Measurements from ENCODE around the gene FDCSP. TPM values are rescaled to one million over a fixed set of nuclear protein-coding genes. Genes with fewer than 3 reads are reported as not detected.
"Not testable (repeated sequence)": the region's sequence is repeated elsewhere in the genome, so short reads cannot be mapped to it uniquely, and the experiment has no call there.

Gene FDCSP
- total RNA-seq, 1 donor = not detected

DNA sequence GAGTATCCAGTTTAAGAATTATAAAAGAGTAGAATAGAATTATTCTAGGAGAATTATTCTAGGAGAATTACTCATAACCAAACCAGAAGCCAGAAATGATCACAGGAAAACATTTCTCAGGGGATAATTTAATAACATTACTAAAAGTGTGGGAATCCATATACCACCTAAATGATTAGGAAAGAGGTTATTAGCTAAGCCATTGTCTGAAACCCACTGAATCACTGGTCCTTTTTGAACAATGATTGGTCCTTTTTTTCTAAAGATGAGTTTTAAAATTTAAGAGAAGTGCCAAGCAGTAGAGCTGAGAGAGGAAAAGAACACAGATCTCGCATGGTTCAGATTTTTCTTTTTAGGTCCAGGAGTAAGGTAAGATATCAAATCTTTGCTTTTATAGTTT is 30.5 kb upstream of the FDCSP start, which contains the start of gene ODAM:
ODAM (plus strand) TSS at position 301 of the 400 bp plus-strand sequence. CDS start 819 bp downstream, outside the sequence.
- TF ChIP-seq, protein P1, sequence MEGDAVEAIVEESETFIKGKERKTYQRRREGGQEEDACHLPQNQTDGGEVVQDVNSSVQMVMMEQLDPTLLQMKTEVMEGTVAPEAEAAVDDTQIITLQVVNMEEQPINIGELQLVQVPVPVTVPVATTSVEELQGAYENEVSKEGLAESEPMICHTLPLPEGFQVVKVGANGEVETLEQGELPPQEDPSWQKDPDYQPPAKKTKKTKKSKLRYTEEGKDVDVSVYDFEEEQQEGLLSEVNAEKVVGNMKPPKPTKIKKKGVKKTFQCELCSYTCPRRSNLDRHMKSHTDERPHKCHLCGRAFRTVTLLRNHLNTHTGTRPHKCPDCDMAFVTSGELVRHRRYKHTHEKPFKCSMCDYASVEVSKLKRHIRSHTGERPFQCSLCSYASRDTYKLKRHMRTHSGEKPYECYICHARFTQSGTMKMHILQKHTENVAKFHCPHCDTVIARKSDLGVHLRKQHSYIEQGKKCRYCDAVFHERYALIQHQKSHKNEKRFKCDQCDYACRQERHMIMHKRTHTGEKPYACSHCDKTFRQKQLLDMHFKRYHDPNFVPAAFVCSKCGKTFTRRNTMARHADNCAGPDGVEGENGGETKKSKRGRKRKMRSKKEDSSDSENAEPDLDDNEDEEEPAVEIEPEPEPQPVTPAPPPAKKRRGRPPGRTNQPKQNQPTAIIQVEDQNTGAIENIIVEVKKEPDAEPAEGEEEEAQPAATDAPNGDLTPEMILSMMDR (IDR thresholded peaks at IDR 0.05; ENCODE audit: extremely low read depth, low read depth, low read length) = no peak
- H3K27ac ChIP-seq (ENCODE audit: low read depth, low read length) = no peak within 1 kb of the TSS
- no peaks in the 10 kb centered on the region for H3K36me3 ChIP-seq (ENCODE audit: insufficient read depth, low read length)
- no peak within 1 kb of the TSS for H3K4me3 ChIP-seq (ENCODE audit: insufficient read depth, low read length)
- H3K4me1 ChIP-seq (ENCODE audit: insufficient read depth, low read length) = no peaks in the 10 kb centered on the region
- no peak within 1 kb of the TSS for H3K4me2 ChIP-seq (ENCODE audit: insufficient read depth, low read length)
- H4K20me1 ChIP-seq (ENCODE audit: insufficient read depth, low read length) = no peaks in the 10 kb centered on the region
- H3K9me3 ChIP-seq (ENCODE audit: low read depth, low read length) = no peaks in the 10 kb centered on the region
- no peaks in the 10 kb centered on the region for H3K27me3 ChIP-seq (ENCODE audit: insufficient read depth, low read length)
- H2AFZ ChIP-seq (ENCODE audit: low read length) = no peak within 1 kb of the TSS
- no peaks in the 10 kb centered on the region for H3K79me2 ChIP-seq (ENCODE audit: insufficient read depth, low read length)
- DNase-seq (ENCODE audit: insufficient read length, low spot score, missing footprints) = no peak

DNA sequence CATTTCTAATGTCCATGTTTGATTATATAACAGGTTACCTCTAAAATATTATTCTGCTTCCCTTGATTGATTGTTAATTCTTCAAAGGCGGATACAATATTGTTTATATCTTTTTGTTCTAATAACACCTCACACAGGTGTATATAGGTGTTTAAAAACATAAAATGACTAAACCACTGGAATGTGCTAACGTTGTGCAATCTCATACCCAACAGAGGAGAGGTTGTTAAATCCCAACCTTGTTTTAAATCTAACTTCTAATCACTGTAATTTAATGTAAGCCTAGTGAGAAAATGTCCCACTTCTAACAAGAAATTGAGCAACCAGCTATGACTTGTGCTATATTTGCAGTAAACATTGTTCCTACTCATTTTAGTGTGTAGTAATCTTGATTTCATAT is 29.1 kb upstream of the FDCSP start:
- H3K27me3 ChIP-seq (ENCODE audit: insufficient read depth, low read length) = no peaks in the 10 kb centered on the region
- no peaks in the 10 kb centered on the region for H3K79me2 ChIP-seq (ENCODE audit: insufficient read depth, low read length)
- H3K27ac ChIP-seq (ENCODE audit: low read depth, low read length) = no peak overlapping the region
- TF ChIP-seq, protein P1 (IDR thresholded peaks at IDR 0.05; ENCODE audit: extremely low read depth, low read depth, low read length) = no peak
- H3K9me3 ChIP-seq (ENCODE audit: low read depth, low read length) = no peaks in the 10 kb centered on the region
- no peaks in the 10 kb centered on the region for H3K4me1 ChIP-seq (ENCODE audit: insufficient read depth, low read length)
- H3K4me2 ChIP-seq (ENCODE audit: insufficient read depth, low read length) = no peak overlapping the region
- H2AFZ ChIP-seq (ENCODE audit: low read length) = no peak overlapping the region
- no peak for DNase-seq (ENCODE audit: insufficient read length, low spot score, missing footprints)
- H3K4me3 ChIP-seq (ENCODE audit: insufficient read depth, low read length) = no peak overlapping the region
- H4K20me1 ChIP-seq (ENCODE audit: insufficient read depth, low read length) = no peaks in the 10 kb centered on the region
- no peaks in the 10 kb centered on the region for H3K36me3 ChIP-seq (ENCODE audit: insufficient read depth, low read length)

DNA sequence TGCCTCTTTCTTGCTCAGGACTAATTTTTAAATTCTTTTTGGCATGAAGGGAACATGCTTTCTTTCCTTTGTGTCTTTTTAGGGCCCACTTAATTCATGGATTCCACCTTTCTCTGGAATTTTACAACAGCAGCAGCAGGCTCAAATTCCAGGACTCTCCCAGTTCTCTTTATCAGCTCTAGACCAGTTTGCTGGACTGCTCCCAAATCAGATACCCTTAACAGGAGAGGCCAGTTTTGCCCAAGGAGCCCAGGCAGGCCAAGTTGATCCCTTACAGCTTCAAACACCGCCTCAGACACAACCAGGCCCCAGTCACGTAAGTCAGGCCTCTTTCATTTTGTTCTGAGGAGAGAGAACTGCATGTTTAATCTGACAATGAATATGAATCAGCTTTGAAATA is 28.1 kb upstream of the FDCSP start:
- H3K4me1 ChIP-seq (ENCODE audit: insufficient read depth, low read length) = no peaks in the 10 kb centered on the region
- no peaks in the 10 kb centered on the region for H3K9me3 ChIP-seq (ENCODE audit: low read depth, low read length)
- H3K79me2 ChIP-seq (ENCODE audit: insufficient read depth, low read length) = no peaks in the 10 kb centered on the region
- no peaks in the 10 kb centered on the region for H3K36me3 ChIP-seq (ENCODE audit: insufficient read depth, low read length)
- H2AFZ ChIP-seq (ENCODE audit: low read length) = no peak overlapping the region
- no peak overlapping the region for H3K27ac ChIP-seq (ENCODE audit: low read depth, low read length)
- no peaks in the 10 kb centered on the region for H3K27me3 ChIP-seq (ENCODE audit: insufficient read depth, low read length)
- TF ChIP-seq, protein P1 (IDR thresholded peaks at IDR 0.05; ENCODE audit: extremely low read depth, low read depth, low read length) = no peak
- no peak for DNase-seq (ENCODE audit: insufficient read length, low spot score, missing footprints)
- no peaks in the 10 kb centered on the region for H4K20me1 ChIP-seq (ENCODE audit: insufficient read depth, low read length)
- no peak overlapping the region for H3K4me3 ChIP-seq (ENCODE audit: insufficient read depth, low read length)
- H3K4me2 ChIP-seq (ENCODE audit: insufficient read depth, low read length) = no peak overlapping the region

DNA sequence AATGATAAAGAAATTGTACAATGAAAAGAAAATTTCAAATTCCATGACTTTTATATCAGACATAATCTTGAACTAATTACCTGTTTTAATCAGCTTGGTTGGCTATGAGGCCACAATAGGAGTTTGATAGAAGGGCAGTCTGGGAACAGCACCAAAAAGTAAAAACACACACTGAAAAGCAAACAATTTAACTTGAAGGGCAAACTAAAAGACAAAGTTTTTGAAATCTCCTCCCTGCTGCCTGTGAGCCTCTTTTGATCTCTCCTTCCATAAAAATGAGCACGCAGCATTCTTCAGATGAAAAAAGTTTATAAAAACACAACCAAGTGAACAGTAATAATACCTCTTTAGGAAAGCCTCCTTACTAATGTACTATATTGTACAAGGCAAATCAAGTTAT is 22.3 kb upstream of the FDCSP start:
- Histone ChIP-seq H3K27me3 (ENCODE audit: insufficient read depth, low read length) (no peaks in the 10 kb centered on the region), H3K4me3 (ENCODE audit: insufficient read depth, low read length) (no peak overlapping the region), H3K27ac (ENCODE audit: low read depth, low read length) (no peak overlapping the region), H3K4me1 (ENCODE audit: insufficient read depth, low read length) (no peaks in the 10 kb centered on the region), H3K79me2 (ENCODE audit: insufficient read depth, low read length) (no peaks in the 10 kb centered on the region), H3K9me3 (ENCODE audit: low read depth, low read length) (no peaks in the 10 kb centered on the region), H3K36me3 (ENCODE audit: insufficient read depth, low read length) (no peaks in the 10 kb centered on the region), H2AFZ (ENCODE audit: low read length) (no peak overlapping the region), H4K20me1 (ENCODE audit: insufficient read depth, low read length) (no peaks in the 10 kb centered on the region), H3K4me2 (ENCODE audit: insufficient read depth, low read length) (no peak overlapping the region)
- DNase-seq (ENCODE audit: insufficient read length, low spot score, missing footprints) = no peak
- TF ChIP-seq, protein P1 (IDR thresholded peaks at IDR 0.05; ENCODE audit: extremely low read depth, low read depth, low read length) = no peak

DNA sequence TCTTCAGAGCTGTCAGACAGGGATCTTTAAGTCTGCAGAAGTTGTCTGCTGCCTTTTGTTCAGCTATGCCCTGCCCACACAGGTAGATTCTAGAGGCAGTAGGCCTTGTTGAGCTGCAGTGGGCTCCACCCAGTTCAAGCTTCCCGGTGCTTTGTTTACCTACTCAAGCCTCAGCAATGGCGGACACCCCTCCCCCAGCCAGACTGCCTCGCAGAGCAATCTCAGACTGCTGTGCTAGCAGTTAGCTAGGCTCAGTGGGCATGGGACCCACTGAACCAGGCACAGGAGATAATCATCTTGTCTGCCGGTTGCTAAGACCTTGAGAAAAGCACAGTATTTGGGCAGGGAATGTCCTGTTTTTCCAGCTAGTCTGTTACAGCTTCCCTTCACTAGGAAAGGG is 13.2 kb upstream of the FDCSP start:
- H2AFZ ChIP-seq (ENCODE audit: low read length); H4K20me1 ChIP-seq (ENCODE audit: insufficient read depth, low read length); H3K79me2 ChIP-seq (ENCODE audit: insufficient read depth, low read length); H3K27me3 ChIP-seq (ENCODE audit: insufficient read depth, low read length); H3K4me2 ChIP-seq (ENCODE audit: insufficient read depth, low read length); H3K4me1 ChIP-seq (ENCODE audit: insufficient read depth, low read length); H3K9me3 ChIP-seq (ENCODE audit: low read depth, low read length); H3K27ac ChIP-seq (ENCODE audit: low read depth, low read length); DNase-seq (ENCODE audit: insufficient read length, low spot score, missing footprints); H3K36me3 ChIP-seq (ENCODE audit: insufficient read depth, low read length); H3K4me3 ChIP-seq (ENCODE audit: insufficient read depth, low read length): not testable (repeated sequence)

DNA sequence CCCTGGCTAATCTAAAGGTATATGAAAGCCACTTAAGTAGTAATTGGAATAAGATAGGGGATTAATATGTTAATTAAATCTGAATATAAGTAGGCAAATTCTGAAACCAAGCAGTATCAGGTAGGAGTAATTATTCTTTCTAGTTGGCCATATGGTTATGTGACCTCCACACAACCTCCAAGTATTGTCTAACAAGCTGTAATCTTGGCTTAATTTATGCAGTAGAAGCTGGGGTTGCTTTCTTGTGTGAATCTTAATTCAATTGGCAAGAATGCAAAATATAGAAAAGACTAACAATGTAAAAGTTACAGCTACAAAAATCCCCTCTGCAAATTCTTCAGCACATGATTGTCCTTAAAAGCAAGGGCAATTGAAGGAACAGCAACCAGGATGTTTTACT is 9.8 kb upstream of the FDCSP start:
- H3K4me2 ChIP-seq (ENCODE audit: insufficient read depth, low read length); H2AFZ ChIP-seq (ENCODE audit: low read length); H3K27me3 ChIP-seq (ENCODE audit: insufficient read depth, low read length); H3K4me1 ChIP-seq (ENCODE audit: insufficient read depth, low read length); H3K27ac ChIP-seq (ENCODE audit: low read depth, low read length); H3K4me3 ChIP-seq (ENCODE audit: insufficient read depth, low read length); DNase-seq (ENCODE audit: insufficient read length, low spot score, missing footprints); H3K36me3 ChIP-seq (ENCODE audit: insufficient read depth, low read length); H4K20me1 ChIP-seq (ENCODE audit: insufficient read depth, low read length); H3K79me2 ChIP-seq (ENCODE audit: insufficient read depth, low read length); H3K9me3 ChIP-seq (ENCODE audit: low read depth, low read length): not testable (repeated sequence)

Data from osteoblast (primary cell).